Mucosa of descending colon (tissue), 3 donors: ENCODE results near the gene PDE3B. TPM values are rescaled to one million over a fixed set of nuclear protein-coding genes. Genes with fewer than 3 reads are reported as not detected.
"Not testable (repeated sequence)": the region's sequence is repeated elsewhere in the genome, so short reads cannot be mapped to it uniquely, and the experiment has no call there.

ENCODE experiments used
- ATAC-seq: fragments of 200-7000 bp; cut with Tn5 transposase; one replicate; pipeline ENCODE4 v1.9.1; 2020; ENCODE audit warnings: mild to moderate bottlenecking, moderate library complexity
- DNase-seq, 3 donors: peaks; one replicate each; pipeline ENCODE4 v3.0.0-alpha.2; 2020
- H3K36me3 ChIP-seq: fragments of 200-600 bp; one replicate; pipeline ENCODE4 v1.8.0; 2021; ENCODE audit warnings: low read depth, mild to moderate bottlenecking
- H3K4me1 ChIP-seq: fragments of 200-600 bp; one replicate; pipeline ENCODE4 v1.8.0; 2021; ENCODE audit warnings: low read depth, mild to moderate bottlenecking
- H3K4me3 ChIP-seq: fragments of 200-600 bp; one replicate; pipeline ENCODE4 v1.8.0; 2021; ENCODE audit warnings: mild to moderate bottlenecking
- H3K9me3 ChIP-seq: fragments of 200-600 bp; one replicate; pipeline ENCODE4 v1.8.0; 2021; ENCODE audit warnings: mild to moderate bottlenecking
- CTCF ChIP-seq: fragments of 200-600 bp; IDR thresholded peaks from one replicate; pipeline ENCODE4 v1.8.0; 2022; ENCODE audit warnings: antibody characterized with exemption, mild to moderate bottlenecking
- intact Hi-C, 2 donors: fragments of 100-400 bp; cut with DNase I in 1 of 2; cut with micrococcal nuclease in 1 of 2; formaldehyde crosslinking; loops; one replicate each; pipeline versions ENCODE4 v1.11.0 to v1.11.1; 2022; cut with DNase I, micrococcal nuclease
- total RNA-seq, 3 donors: library from RNA; stranded (reverse); fragmentation: NEBNext Ultra II Directional in 2 of 3; extraction: Animal tissue kit (Norgen Biotek cat#: 25700) in 2 of 3; gene quantifications; one replicate each; pipeline versions ENCODE4 v1.2.1 to v1.2.4, GENCODE V29; 2021 to 2023
- donor health status: DM: no; HTN: no; CAD: no; lungs with moderate emphysema.
- donor health status: DM: no; HTN: no; CAD: no.
- donor health status: DM: no; HTN: yes; CAD: no.

PDE3B gene
- total RNA-seq, 3 donors from 2014 or later, result 22.4 to 47.0 (median 25.9) TPM

GRCh38 chr11:14881576-14882193, 238.1 kb downstream of the PDE3B start:
- Histone ChIP-seq H3K9me3 (no peaks in the 10 kb centered on the region), H3K4me1 (peaks cover 6% of the 10 kb centered on the region), H3K36me3 (no peaks in the 10 kb centered on the region), H3K4me3 (no peak overlapping the region)
- intact Hi-C loops, result no loop called here
- ATAC-seq (no peak), DNase-seq (no peak)
- TF ChIP-seq CTCF, result no peak

GRCh38 chr11:14882196-14882595, 238.6 kb downstream of the PDE3B start:
- Histone ChIP-seq H3K36me3 (no peaks in the 10 kb centered on the region), H3K4me3 (no peak overlapping the region), H3K4me1 (peaks cover 11% of the 10 kb centered on the region), H3K9me3 (no peaks in the 10 kb centered on the region)
- intact Hi-C loops, result no loop called here
- TF ChIP-seq CTCF, result no peak
- ATAC-seq (no peak), DNase-seq (no peak)

GRCh38 chr11:14883683-14884082, 240.1 kb downstream of the PDE3B start:
- H3K36me3 ChIP-seq, intact Hi-C loops, H3K9me3 ChIP-seq: not testable (repeated sequence)

GRCh38 chr11:14884667-14885273, 241.2 kb downstream of the PDE3B start:
- no peak for TF ChIP-seq CTCF
- intact Hi-C loops, result no loop called here
- no peak for ATAC-seq

More at GRCh38 chr11:14883683-14884082, 240.1 kb downstream of the PDE3B start:
- DNase-seq, ATAC-seq, H3K4me3 ChIP-seq: not testable (repeated sequence)
- peaks cover 19% of the 10 kb centered on the region for H3K4me1 ChIP-seq

GRCh38 chr11:14886513-14886912, 242.9 kb downstream of the PDE3B start:
- Histone ChIP-seq H3K4me1 (peaks cover 25% of the 10 kb centered on the region), H3K36me3 (no peaks in the 10 kb centered on the region), H3K9me3 (no peaks in the 10 kb centered on the region), H3K4me3 (no peak overlapping the region)
- DNase-seq (no peak), ATAC-seq (peak; percentile 59)
- TF ChIP-seq CTCF, result no peak
- intact Hi-C loops, result no loop called here

More at GRCh38 chr11:14884667-14885273, 241.2 kb downstream of the PDE3B start:
- no peak for DNase-seq
- Histone ChIP-seq H3K9me3 (no peaks in the 10 kb centered on the region), H3K36me3 (no peaks in the 10 kb centered on the region), H3K4me3 (no peak overlapping the region), H3K4me1 (peaks cover 25% of the 10 kb centered on the region)

- intact Hi-C loops, result no loop called here
- ATAC-seq, result peak; percentile 86
- peak; percentile 90 to 95 (median 94) for DNase-seq
Observed at GRCh38 chr11:14891143-14892035, 247.8 kb downstream of the PDE3B start.

More at GRCh38 chr11:14891143-14892035, 247.8 kb downstream of the PDE3B start:
- Histone ChIP-seq H3K4me3 (peak overlapping the region; percentile 45), H3K9me3 (no peaks in the 10 kb centered on the region), H3K36me3 (no peaks in the 10 kb centered on the region), H3K4me1 (peaks cover 25% of the 10 kb centered on the region)
- no peak for TF ChIP-seq CTCF
